Measurements from ENCODE around the gene FAM50B. TPM values are rescaled to one million over a fixed set of nuclear protein-coding genes. Genes with fewer than 3 reads are reported as not detected.

The FAM50B gene
- polyA plus RNA-seq, 1 donor from 2014 or later, result 0.79 TPM

DNA sequence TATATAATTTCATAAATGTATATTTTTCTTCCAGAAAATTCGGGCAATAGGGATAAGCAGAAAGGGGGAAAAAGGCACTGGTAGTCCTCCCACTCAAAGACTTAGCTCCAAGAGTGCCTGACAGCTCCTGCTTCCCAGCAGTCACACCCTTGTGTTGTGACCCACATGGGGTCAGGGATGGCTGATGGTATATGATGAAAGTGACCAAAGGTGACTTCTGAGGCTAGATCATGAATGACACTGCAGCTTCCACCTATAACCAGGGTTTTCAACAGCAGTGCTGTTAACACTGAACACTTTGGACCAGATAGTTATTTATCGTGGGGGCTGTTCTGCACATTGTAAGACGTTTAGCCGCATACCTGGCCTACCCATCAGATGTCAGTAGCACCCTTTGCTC is 22.3 kb downstream of the FAM50B start:
- H3F3A ChIP-seq (ENCODE audit: insufficient read depth, low read length, poor library complexity, severe bottlenecking), result no peaks in the 10 kb centered on the region

DNA sequence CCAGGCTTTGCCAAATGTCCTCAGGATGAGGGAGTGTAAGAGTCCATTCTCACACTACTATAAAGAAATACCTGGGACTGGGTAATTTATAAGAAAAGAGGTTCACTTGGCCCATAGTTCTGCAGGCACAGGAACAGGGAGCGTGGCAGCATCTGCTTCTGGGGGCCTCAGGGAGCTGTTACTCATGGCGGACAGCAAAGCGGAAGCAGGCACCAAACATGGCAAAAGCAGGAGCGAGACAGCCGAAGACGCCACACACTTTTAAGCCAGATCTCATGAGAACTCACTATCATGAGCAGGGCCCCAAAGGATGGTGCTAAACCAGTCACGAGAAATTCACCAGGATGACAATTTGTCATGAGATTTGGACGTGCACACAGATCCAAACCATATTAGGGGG is 22.8 kb downstream of the FAM50B start:
- Histone ChIP-seq H3K27me3 (ENCODE audit: insufficient read depth, low read depth, low read length) (no peaks in the 10 kb centered on the region), H3K9me2 (ENCODE audit: insufficient read depth, low read length) (no peaks in the 10 kb centered on the region), H3K27ac (ENCODE audit: low read length) (no peak overlapping the region), H3K4me2 (ENCODE audit: low read length) (no peak overlapping the region), H3K9ac (ENCODE audit: low read length) (no peak overlapping the region), H3K4me3 (ENCODE audit: low read length) (no peak overlapping the region), H2AFZ (ENCODE audit: low read depth, low read length) (no peak overlapping the region), H3K36me3 (ENCODE audit: insufficient read depth, low read length) (no peaks in the 10 kb centered on the region), H3K9me3 (ENCODE audit: low read length) (no peaks in the 10 kb centered on the region), H4K20me1 (ENCODE audit: insufficient read depth) (no peaks in the 10 kb centered on the region), H3K79me2 (replicated peaks; ENCODE audit: insufficient read depth, low read length) (no peaks in the 10 kb centered on the region), H3F3A (ENCODE audit: insufficient read depth, low read length, poor library complexity, severe bottlenecking) (no peaks in the 10 kb centered on the region)
- TF ChIP-seq EZH2 (IDR thresholded peaks at IDR 0.05; ENCODE audit: borderline replicate concordance, insufficient read depth, low read length, poor library complexity, severe bottlenecking), result no peak
- no peak for TF ChIP-seq SMC3 (conservative IDR thresholded peaks at IDR 0.05; ENCODE audit: poor library complexity)
- TF ChIP-seq CTCF (IDR thresholded peaks at IDR 0.05; ENCODE audit: poor library complexity, severe bottlenecking), result no peak
- no peak for TF ChIP-seq EP300 (conservative IDR thresholded peaks at IDR 0.05; ENCODE audit: poor library complexity, severe bottlenecking)
- TF ChIP-seq, protein P1, sequence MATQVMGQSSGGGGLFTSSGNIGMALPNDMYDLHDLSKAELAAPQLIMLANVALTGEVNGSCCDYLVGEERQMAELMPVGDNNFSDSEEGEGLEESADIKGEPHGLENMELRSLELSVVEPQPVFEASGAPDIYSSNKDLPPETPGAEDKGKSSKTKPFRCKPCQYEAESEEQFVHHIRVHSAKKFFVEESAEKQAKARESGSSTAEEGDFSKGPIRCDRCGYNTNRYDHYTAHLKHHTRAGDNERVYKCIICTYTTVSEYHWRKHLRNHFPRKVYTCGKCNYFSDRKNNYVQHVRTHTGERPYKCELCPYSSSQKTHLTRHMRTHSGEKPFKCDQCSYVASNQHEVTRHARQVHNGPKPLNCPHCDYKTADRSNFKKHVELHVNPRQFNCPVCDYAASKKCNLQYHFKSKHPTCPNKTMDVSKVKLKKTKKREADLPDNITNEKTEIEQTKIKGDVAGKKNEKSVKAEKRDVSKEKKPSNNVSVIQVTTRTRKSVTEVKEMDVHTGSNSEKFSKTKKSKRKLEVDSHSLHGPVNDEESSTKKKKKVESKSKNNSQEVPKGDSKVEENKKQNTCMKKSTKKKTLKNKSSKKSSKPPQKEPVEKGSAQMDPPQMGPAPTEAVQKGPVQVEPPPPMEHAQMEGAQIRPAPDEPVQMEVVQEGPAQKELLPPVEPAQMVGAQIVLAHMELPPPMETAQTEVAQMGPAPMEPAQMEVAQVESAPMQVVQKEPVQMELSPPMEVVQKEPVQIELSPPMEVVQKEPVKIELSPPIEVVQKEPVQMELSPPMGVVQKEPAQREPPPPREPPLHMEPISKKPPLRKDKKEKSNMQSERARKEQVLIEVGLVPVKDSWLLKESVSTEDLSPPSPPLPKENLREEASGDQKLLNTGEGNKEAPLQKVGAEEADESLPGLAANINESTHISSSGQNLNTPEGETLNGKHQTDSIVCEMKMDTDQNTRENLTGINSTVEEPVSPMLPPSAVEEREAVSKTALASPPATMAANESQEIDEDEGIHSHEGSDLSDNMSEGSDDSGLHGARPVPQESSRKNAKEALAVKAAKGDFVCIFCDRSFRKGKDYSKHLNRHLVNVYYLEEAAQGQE (IDR thresholded peaks at IDR 0.05; ENCODE audit: borderline replicate concordance), result no peak
- no peak for TF ChIP-seq TAF1 (IDR thresholded peaks at IDR 0.05; ENCODE audit: low read depth)
- no peak for TF ChIP-seq MXI1 (conservative IDR thresholded peaks at IDR 0.05; ENCODE audit: poor library complexity, severe bottlenecking)
- TF ChIP-seq POLR2AphosphoS5 (IDR thresholded peaks at IDR 0.05), result no peak
- no peak for TF ChIP-seq RAD21 (conservative IDR thresholded peaks at IDR 0.05)

More for the DNA sequence above, 22.3 kb downstream of the FAM50B start:
- TF ChIP-seq TAF1 (IDR thresholded peaks at IDR 0.05; ENCODE audit: low read depth), result no peak
- TF ChIP-seq SMC3 (conservative IDR thresholded peaks at IDR 0.05; ENCODE audit: poor library complexity), result no peak
- no peak for TF ChIP-seq CTCF (IDR thresholded peaks at IDR 0.05; ENCODE audit: poor library complexity, severe bottlenecking)
- TF ChIP-seq POLR2AphosphoS5 (IDR thresholded peaks at IDR 0.05), result no peak
- TF ChIP-seq MXI1 (conservative IDR thresholded peaks at IDR 0.05; ENCODE audit: poor library complexity, severe bottlenecking), result no peak
- no peak for TF ChIP-seq EP300 (conservative IDR thresholded peaks at IDR 0.05; ENCODE audit: poor library complexity, severe bottlenecking)
- TF ChIP-seq, protein P1 (IDR thresholded peaks at IDR 0.05; ENCODE audit: borderline replicate concordance), result no peak
- no peaks in the 10 kb centered on the region for H4K20me1 ChIP-seq (ENCODE audit: insufficient read depth)
- H3K36me3 ChIP-seq (ENCODE audit: insufficient read depth, low read length), result no peaks in the 10 kb centered on the region
- no peak overlapping the region for H3K4me3 ChIP-seq (ENCODE audit: low read length)
- no peak overlapping the region for H2AFZ ChIP-seq (ENCODE audit: low read depth, low read length)
- H3K27me3 ChIP-seq (ENCODE audit: insufficient read depth, low read depth, low read length), result no peaks in the 10 kb centered on the region
- H3K9ac ChIP-seq (ENCODE audit: low read length), result no peak overlapping the region
- H3K79me2 ChIP-seq (replicated peaks; ENCODE audit: insufficient read depth, low read length), result no peaks in the 10 kb centered on the region
- H3K9me2 ChIP-seq (ENCODE audit: insufficient read depth, low read length), result no peaks in the 10 kb centered on the region
- no peak overlapping the region for H3K4me2 ChIP-seq (ENCODE audit: low read length)
- H3K27ac ChIP-seq (ENCODE audit: low read length), result no peak overlapping the region
- H3K9me3 ChIP-seq (ENCODE audit: low read length), result no peaks in the 10 kb centered on the region
